Measurements from ENCODE around the gene SPEF2.
"Not testable (repeated sequence)": the region's sequence is repeated elsewhere in the genome, so short reads cannot be mapped to it uniquely, and the experiment has no call there.

Gene SPEF2

GRCh38 chr5:35838370-35839042, 220.8 kb downstream of the SPEF2 start:
- Mint-ChIP-seq H3K4me3 (no peak overlapping the region), H3K36me3 (ENCODE audit: low read depth) (no peaks in the 10 kb centered on the region)

GRCh38 chr5:35842856-35843255, 225.2 kb downstream of the SPEF2 start:
- Mint-ChIP-seq H3K4me3 (no peak overlapping the region), H3K9me3 (peaks cover 23% of the 10 kb centered on the region), H3K36me3 (ENCODE audit: low read depth) (no peaks in the 10 kb centered on the region), H3K4me1 (peaks cover 4% of the 10 kb centered on the region), H3K27me3 (ENCODE audit: low read depth) (no peaks in the 10 kb centered on the region), H3K27ac (no peak overlapping the region)
- TF ChIP-seq, protein P1, sequence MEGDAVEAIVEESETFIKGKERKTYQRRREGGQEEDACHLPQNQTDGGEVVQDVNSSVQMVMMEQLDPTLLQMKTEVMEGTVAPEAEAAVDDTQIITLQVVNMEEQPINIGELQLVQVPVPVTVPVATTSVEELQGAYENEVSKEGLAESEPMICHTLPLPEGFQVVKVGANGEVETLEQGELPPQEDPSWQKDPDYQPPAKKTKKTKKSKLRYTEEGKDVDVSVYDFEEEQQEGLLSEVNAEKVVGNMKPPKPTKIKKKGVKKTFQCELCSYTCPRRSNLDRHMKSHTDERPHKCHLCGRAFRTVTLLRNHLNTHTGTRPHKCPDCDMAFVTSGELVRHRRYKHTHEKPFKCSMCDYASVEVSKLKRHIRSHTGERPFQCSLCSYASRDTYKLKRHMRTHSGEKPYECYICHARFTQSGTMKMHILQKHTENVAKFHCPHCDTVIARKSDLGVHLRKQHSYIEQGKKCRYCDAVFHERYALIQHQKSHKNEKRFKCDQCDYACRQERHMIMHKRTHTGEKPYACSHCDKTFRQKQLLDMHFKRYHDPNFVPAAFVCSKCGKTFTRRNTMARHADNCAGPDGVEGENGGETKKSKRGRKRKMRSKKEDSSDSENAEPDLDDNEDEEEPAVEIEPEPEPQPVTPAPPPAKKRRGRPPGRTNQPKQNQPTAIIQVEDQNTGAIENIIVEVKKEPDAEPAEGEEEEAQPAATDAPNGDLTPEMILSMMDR (IDR thresholded peaks at IDR 0.05; ENCODE audit: unreplicated experiment in 3 of 3): no peak

More at GRCh38 chr5:35838370-35839042, 220.8 kb downstream of the SPEF2 start:
- H3K4me1 Mint-ChIP-seq: no peaks in the 10 kb centered on the region
- TF ChIP-seq, protein P1 (IDR thresholded peaks at IDR 0.05; ENCODE audit: unreplicated experiment in 3 of 3): no peak
- peaks cover 4% of the 10 kb centered on the region for H3K9me3 Mint-ChIP-seq
- H3K27me3 Mint-ChIP-seq (ENCODE audit: low read depth): no peaks in the 10 kb centered on the region
- H3K27ac Mint-ChIP-seq: no peak overlapping the region

DNA sequence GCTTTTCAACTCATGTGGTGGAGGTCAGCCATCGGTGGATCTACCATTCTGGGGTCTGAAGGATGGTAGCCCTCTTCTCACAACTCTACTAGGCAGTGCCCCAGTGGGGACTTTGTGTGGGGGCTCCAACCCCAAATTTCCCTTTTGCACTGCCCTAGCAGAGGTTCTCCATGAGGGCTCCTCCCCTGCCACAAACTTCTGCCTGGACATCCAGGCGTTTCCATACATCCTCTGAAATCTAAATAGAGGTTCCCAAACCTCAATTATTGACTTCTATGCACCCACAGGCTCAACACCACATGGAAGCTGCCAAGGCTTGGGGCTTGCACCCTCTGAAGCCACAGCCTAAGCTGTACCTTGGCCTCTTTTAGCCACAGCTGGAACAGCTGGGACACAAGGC, 227.8 kb downstream of the SPEF2 start:
- H3K4me3 Mint-ChIP-seq; H3K36me3 Mint-ChIP-seq (ENCODE audit: low read depth); H3K27me3 Mint-ChIP-seq (ENCODE audit: low read depth); H3K27ac Mint-ChIP-seq; H3K4me1 Mint-ChIP-seq: not testable (repeated sequence)
- H3K9me3 Mint-ChIP-seq: peaks cover 23% of the 10 kb centered on the region

DNA sequence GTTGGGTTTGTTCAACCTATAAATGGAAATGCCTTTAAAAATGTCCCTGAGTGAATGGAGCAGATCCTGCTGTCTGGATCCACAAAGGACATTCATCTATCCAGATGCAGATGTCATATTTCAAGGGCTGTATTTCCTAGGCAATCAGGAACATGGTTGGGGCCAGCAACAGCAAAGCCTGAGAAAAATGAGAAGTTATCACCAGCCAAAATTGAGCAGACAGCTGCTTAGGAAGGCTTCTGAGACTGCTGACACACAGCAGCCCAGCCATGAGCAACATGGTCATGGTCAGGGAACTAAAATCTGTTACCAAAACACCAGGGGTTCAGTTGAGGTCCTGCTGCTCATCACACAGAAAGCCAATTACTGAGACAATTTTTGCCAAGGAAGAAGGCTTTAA, 229.8 kb downstream of the SPEF2 start:
- Mint-ChIP-seq H3K27me3 (ENCODE audit: low read depth) (no peaks in the 10 kb centered on the region), H3K36me3 (ENCODE audit: low read depth) (no peaks in the 10 kb centered on the region), H3K4me3 (no peak overlapping the region), H3K9me3 (peaks cover 23% of the 10 kb centered on the region), H3K4me1 (peaks cover 8% of the 10 kb centered on the region), H3K27ac (peak overlapping the region in 1 of 3 experiments; percentile 55)
- TF ChIP-seq, protein P1 (IDR thresholded peaks at IDR 0.05; ENCODE audit: unreplicated experiment in 3 of 3): no peak

DNA sequence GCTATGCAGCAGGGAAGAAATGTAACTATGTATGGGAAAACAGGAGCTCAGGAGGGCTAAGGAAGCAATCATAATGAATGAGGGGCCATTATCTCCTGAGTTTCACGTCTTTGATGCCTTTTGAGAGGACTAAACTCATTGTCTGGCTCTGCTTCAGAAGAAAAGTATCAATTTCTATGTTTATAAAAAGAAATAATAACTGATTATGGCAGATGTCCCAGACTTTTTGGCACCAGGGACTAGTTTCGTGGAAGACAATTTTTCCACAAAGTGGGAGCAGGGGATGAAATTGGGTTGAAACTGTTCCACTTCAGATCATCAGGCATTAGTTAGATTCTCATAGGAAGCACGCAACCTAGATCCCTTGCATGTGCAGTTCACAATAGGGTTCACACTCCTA, 230.3 kb downstream of the SPEF2 start:
- no peak overlapping the region for H3K4me3 Mint-ChIP-seq
- TF ChIP-seq, protein P1 (IDR thresholded peaks at IDR 0.05; ENCODE audit: unreplicated experiment in 3 of 3): no peak
- peaks cover 9% of the 10 kb centered on the region for H3K4me1 Mint-ChIP-seq
- H3K27me3 Mint-ChIP-seq (ENCODE audit: low read depth): no peaks in the 10 kb centered on the region
- H3K9me3 Mint-ChIP-seq: peaks cover 23% of the 10 kb centered on the region
- peak overlapping the region in 1 of 3 experiments; percentile 55 for H3K27ac Mint-ChIP-seq
- H3K36me3 Mint-ChIP-seq (ENCODE audit: low read depth): no peaks in the 10 kb centered on the region

DNA sequence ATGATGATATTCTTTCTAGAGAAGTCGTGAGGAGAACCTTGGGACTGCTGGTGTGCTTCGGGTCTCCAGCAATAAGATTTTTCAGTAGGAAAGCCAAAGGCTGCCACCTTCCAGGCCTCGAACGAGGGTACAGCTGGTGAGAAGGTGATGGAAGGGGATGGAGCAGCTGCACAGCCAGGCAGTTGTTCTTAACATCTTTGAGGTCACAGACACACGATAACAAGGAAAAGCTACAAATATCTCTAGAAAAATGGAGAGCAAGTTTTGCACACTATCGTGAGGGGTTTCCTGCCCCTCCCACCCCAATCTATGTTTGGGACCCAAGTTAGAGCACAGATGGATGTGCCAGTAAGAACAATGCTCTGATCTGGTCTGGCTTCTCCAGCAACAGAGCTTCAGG, 232.2 kb downstream of the SPEF2 start:
- TF ChIP-seq, protein P1 (IDR thresholded peaks at IDR 0.05; ENCODE audit: unreplicated experiment in 3 of 3): no peak
- H3K36me3 Mint-ChIP-seq (ENCODE audit: low read depth): no peaks in the 10 kb centered on the region
- H3K27ac Mint-ChIP-seq: no peak overlapping the region
- peaks cover 22% of the 10 kb centered on the region for H3K4me1 Mint-ChIP-seq
- H3K4me3 Mint-ChIP-seq: no peak overlapping the region
- no peaks in the 10 kb centered on the region for H3K27me3 Mint-ChIP-seq (ENCODE audit: low read depth)
- H3K9me3 Mint-ChIP-seq: peaks cover 13% of the 10 kb centered on the region
